A549 treated with ZK216348 at 1 μM for 4 hours (cell line): Measurements from ENCODE around the gene ETS1. TPM values are rescaled to one million over a fixed set of nuclear protein-coding genes. Genes with fewer than 3 reads are reported as not detected.

ENCODE experiments used
- total RNA-seq: library from RNA; stranded (reverse); fragments of 200-300 nt; extraction: Qiagen RNA extraction; gene quantifications from 5 replicates; pipeline ENCODE4 v1.2.3, GENCODE V29; 2022; ENCODE audit warnings: low read depth

ETS1 gene, protein sequence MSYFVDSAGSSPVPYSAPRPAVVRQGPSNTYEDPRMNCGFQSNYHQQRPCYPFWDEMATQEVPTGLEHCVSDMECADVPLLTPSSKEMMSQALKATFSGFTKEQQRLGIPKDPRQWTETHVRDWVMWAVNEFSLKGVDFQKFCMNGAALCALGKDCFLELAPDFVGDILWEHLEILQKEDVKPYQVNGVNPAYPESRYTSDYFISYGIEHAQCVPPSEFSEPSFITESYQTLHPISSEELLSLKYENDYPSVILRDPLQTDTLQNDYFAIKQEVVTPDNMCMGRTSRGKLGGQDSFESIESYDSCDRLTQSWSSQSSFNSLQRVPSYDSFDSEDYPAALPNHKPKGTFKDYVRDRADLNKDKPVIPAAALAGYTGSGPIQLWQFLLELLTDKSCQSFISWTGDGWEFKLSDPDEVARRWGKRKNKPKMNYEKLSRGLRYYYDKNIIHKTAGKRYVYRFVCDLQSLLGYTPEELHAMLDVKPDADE
- 26.4 to 36.4 TPM (median 34.8 TPM) in 5 replicates for total RNA-seq

DNA sequence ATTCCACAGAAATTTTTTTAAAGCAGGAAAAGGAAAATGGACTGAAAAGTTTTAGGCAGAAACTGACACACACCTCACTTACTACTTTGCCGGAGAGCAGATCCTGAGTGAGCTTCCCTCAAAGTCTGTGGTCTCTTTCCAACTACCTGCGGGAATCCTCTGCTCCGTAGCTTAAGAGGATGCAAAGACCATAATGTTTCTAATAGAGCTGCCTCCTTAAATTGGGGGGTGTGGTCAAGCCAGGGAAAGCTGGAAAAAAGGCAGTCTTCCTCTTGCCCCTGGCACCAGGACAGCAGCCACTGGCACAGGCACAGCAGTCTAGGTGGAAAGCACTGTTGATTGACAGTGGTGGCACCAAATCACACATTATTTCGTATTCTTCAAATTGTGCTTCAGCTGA lies at the start of gene ETS1:
TSS of gene ETS1 (minus strand) at position 144 of the 400 bp plus-strand sequence. CDS start 14,428 bp downstream, outside the sequence.

Other genes with a start within 250 kb of the ETS1 start
- gene FLI1, start 106.5 kb upstream of the ETS1 start, total RNA-seq = 0.15 to 0.62 TPM (median 0.35 TPM) in 5 replicates